DMS153 treated with DMSO at 0.1 percent for 48 hours (cell line): Measurements from ENCODE around the gene HOXC6.

ENCODE experiments used
- DNase-seq: peaks from one replicate; lab custom pipeline; 2025; ENCODE audit not compliant: unreplicated experiment; lab: John Stamatoyannopoulos, UW

Gene HOXC6

GRCh38 chr12:54028314-54029201 lies at the start of gene HOXC6:
Gene HOXC6, plus strand, starts transcription at chr12:54028440. Its CDS starts 82 bp downstream, at chr12:54028522.
- DNase-seq = no peak

DNA sequence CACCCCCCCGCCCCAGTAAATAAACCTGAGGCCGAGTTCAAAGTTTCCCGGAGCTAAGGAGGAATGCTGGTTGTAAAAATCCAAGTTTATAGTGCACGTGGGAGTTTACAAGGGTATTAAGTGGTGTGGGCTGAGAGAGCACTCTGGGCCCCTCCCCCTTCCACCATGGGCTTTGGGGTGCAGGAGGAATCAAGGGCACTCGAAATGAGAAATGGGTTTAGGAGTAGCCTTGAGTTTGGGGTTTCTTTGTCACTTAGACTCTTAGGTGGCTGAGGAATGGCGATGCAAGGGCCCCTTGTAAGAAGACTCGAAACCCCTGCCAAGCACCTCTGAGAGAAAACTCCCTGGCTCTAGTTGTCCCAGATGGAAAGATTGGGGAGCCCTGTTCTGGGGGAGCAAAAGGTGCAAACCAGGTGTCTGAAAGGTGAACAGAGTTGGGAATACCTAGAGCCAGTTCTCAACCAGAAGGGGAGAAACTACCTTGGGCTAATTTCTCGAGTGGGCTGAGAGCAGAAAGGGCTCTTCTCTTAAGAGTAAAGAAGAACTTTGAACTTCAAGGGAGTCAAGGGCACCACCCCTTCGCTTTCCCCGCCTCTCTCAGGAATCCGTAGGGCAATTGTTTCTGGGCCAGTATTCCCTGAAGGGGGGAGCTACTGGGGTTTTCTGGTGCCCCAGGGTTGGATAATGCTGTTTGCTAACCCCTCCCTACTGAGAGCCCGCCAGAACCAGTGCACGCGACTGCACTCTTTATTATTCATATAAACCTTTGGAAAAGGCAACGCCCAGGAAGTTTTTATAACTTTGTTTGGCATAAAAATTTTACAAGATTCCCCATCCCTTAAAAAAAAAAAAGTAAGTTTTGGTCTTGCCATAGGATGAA lies 49.5 kb upstream of the HOXC6 start:
- no peak for DNase-seq

DNA sequence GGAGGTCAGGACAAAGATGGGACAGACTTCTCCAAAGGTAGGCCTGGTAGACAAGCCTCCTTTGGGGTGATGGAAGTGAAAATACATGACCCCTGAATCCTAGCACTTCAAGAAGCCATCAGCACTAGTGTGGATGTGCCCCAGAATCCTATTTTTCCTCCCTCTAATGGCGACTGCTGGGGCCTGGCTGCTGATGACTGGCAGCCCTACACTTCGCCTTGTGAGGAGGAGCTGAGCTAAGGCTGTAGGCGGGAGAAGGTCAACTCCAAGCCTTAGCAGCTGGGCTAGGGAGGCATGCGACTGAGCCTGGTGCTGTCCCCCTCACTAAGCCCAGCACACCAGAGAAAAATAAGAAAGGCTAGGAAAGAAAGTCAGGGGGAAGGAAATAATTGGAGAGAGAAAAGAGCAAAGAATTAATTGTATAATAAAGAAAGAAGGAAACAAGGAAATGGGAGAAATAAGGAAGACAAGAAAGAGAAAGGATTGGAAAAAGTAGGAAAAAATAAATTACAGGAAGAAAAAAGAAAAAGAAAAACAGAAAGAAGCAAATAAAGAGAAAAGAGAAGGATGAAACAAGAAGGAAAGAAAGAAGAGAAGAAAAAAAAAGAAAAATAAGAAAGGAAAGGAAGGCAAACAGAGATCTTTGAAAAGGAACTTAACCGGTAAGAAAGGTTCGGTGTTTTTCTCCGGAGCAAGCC lies 48.0 kb upstream of the HOXC6 start:
- DNase-seq = no peak

DNA sequence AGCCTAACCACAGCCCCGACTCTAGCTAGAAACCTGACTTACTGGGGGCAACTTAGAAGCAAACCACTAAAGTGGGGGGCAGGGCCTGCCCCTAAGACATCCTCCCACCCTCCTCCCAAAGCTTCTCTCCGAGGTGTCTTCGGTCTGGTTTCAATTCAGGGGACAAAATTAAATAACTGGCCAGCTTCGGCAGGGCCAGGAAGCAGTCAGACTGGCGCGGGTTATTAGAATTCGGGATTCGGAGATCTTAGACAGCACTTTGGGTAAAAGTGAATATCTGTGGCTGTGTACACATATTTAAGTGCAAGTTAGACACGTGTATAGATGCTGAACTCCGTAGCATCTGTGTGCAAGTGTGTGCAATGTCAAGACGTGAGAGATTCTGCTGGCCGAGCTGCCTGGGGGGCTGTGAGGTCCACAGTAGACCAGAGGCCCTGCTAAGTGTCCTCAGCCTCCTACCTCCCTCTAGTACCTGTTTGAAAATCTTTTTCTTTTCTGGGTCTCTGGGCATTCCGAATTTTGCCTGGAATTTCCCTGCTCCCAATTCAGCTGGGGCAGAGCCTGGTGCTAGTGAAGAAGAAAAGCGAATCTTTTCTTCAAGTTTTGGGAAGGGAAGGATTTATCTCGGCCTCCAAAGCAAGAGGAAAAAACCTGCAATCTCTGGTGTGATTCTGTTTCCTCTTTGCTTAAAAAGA lies 47.3 kb upstream of the HOXC6 start:
- DNase-seq = no peak

DNA sequence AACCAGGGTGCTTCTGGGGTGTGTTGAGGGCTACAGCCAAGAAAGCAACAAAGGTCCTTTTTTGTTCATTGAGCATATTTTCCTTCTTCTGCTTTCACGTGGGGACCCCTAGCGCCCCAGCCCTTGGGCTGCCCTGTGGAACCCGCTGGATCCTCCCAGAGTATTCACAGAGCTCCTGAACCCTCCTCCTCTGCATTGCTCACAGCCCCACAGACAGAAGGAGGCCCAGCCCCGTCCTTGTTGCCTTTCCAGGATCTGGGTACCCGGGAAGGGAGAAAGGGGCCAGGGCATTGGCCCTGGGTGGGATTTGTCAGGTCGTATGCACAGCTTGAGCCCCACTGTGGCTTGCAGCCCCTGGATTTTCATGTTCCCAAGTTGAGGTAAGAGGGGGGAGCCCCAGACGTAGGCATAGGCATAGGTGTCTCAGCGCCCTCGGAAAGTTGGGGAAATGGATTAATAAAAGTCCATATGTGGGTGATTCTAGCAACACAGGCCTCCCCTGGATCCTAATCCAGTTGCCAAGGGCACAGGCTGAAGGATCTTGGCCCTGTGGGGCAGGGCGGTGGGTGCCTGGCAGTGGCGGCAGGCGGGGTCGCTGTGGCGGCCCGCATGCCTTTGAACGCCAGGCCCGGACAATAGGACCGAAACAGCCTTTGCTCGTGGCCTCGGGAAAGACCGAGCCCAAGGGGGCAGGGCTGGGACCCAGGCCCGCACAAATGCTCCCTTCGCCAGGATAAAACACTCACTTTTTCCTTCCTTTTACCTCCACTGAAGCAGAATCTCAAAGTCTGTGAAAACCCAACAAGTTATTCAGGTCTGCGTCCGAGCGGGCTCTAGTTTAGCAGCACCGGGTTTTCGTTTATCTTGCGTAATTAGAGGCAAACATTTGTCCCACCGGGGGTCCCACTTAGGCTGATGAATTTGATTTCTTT lies 46.3 kb upstream of the HOXC6 start:
- no peak for DNase-seq

DNA sequence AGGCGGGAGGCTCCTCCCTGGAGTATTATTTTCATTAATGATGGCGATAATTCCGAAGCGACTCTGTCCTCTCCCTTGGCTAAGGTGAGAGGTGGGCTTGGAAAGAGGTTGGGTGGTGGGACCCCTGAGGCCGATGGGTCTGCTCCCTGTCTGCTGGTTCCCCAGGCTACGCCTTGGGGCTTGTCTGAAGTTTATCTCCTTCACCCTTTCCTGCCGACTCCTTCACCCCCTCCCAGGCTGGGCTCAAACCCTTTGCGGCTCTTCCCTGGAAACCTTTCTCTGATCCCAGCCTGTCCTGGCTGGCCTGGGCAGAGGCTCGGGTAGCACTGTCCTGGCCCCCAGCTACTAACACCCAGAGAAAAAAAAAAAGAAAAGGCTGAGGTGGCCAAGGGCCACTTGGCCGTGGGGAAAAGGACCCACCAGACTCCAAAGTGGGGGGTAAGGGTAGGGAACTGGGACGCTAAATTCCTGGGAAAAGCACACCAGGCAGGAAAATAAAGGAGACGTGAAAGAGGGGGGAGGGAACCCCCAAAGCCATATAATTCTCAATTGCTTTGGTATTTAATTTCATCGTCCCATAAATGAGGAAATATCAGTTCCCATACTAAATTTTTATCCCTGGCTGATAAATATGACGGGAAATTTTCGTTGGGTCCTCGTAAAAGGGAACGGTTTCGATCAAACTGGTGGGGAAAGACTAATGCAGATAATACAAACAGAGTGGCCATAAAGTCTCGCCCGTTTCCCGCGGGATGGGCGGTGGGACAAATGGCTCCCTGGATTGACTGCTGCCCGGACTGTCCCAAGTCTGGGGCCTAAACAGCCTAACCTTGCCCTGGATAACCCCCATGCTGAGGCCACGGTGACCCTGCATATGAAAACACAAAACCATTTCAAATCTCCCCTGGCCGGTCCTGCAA lies 45.3 kb upstream of the HOXC6 start:
- no peak for DNase-seq

- no peak for DNase-seq
These were observed 44.7 kb upstream of the HOXC6 start for GRCh38 chr12:53983568-53983949.

- DNase-seq = no peak
These were observed 44.2 kb upstream of the HOXC6 start for GRCh38 chr12:53983950-53984572.

- peak; percentile 54 for DNase-seq
These were observed 43.1 kb upstream of the HOXC6 start, which contains the start of gene HOXC10 for GRCh38 chr12:53984901-53985691. Gene HOXC10, plus strand, starts transcription at chr12:53985146. Its CDS starts 114 bp downstream, at chr12:53985260.

DNA sequence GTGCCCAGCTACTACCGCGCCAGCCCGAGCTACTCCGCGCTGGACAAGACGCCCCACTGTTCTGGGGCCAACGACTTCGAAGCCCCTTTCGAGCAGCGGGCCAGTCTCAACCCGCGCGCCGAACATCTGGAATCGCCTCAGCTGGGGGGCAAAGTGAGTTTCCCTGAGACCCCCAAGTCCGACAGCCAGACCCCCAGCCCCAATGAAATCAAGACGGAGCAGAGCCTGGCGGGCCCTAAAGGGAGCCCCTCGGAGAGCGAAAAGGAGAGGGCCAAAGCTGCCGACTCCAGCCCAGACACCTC lies 42.6 kb upstream of the HOXC6 start:
- no peak for DNase-seq

DNA sequence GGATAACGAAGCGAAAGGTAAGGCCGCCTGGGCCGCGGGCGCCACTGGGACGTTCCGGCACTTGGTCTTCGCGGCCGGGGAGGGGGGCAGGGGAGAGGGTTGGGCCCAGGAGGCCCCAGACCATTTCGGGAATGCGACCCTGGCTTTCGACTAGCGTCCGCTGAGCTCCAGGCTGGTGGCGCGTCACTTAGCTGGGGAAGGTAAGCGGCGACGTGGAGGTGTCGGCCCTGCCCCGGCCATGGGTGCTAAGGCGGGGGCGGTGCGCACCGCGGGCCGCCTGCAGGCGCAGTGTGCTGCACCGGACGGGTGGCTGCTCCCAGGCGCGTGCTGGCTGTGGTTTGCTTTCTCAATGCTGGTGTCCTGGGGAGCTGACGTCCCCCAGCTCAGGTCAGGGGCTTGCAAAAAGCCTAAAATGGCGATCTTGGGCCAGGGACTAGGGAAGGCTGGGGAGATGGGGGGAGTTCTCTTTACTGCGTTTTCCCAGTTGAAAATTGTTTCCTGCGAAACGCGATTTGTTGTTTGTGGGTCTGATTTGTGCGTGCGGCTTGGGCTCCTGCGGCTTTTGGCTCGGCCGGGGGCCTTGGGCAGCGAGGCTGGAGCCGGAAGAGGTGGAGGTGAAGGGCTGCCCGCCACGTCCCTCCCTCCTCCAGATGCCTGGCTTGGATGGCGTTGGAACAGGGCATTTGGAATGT lies 42.1 kb upstream of the HOXC6 start:
- DNase-seq = no peak

DNA sequence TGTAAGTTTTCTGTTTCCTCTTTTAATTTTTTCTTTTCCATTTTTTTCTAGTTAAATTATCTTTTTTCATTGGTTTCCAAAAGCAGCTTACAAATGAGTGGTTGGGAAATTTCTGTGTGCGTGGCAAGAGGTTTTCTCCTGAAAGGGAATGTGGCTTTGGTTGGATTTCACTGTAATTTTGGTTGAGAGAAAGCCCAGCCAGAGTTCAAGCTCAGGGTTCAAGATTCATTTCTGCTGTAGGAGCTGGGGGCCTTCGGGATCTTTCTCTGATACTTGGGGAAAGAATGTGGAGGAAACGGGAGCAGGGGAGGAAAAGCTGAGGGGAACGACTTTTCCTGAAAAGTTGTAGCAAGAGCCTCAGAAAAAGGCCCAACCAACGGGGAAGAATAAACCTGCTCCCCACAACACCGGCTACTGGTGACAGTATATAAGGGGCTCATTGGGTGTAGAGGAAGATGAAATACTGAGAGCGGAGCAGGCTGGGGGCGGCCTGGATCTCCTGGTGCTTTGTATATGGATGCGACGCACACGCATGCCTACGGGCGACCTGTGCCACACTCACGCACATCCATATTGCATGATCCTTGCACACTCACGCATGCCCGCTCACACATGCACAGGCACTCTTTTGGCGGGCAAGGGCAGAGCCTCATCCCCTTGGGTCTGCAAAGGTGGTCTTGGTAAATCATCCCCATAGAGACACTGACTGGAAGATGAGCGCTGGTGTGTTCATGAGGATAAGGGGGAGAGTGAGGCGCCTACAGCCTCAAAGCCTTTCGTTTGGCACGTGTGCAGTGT lies 41.4 kb upstream of the HOXC6 start:
- no peak for DNase-seq

DNA sequence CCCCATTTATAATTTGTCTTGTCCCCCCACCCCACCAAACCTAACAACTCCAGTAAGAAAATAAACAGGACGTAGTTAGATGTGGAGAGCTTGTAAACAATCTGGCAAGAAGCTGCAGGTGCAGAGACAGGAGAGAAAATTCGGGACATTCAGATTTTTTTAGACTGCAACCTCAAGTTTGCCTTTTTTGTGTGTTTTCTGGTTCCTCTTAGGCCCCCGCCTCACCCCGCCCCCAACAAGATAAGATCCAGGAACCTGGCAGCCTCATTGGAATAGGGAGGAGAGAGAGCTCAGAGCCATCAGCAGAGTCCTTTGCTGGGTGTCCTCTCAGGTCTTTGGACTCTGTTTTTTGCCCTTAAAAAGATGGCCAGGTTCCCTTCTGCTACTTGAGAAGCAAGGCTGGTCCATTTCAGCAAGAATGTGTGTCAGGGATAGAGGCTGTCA lies 40.4 kb upstream of the HOXC6 start:
- no peak for DNase-seq

- DNase-seq = no peak
These were observed 39.6 kb upstream of the HOXC6 start for GRCh38 chr12:53988541-53989226.
